HepG2 (cell line): ENCODE measurements around the gene CA12.

ENCODE experiments used
- CTCF ChIP-seq: sonication (generic); formaldehyde crosslinking; IDR thresholded peaks from 2 replicates; pipeline ENCODE4 v1.5.0; 2020; ENCODE audit warnings: mild to moderate bottlenecking, missing genetic modification reagents, moderate library complexity
- JARID2 ChIP-seq: sonication (generic); formaldehyde crosslinking; IDR thresholded peaks from 2 replicates; pipeline ENCODE4 v1.8.1; 2023; ENCODE audit warnings: missing genetic modification reagents, inconsistent platforms; ENCODE audit not compliant: insufficient replicate concordance
- PAF1 ChIP-seq: IDR thresholded peaks from 2 replicates; pipeline ENCODE4 v1.6.1; 2016; ENCODE audit warnings: missing genetic modification reagents, missing compliant biosample characterization
- YY1 ChIP-seq: IDR thresholded peaks from 2 replicates; pipeline ENCODE4 v1.6.1; 2011; ENCODE audit warnings: low read length, low read depth, moderate library complexity, mild to moderate bottlenecking; ENCODE audit not compliant: insufficient read depth, insufficient replicate concordance
- ZNF275 ChIP-seq: sonication (generic); formaldehyde crosslinking; IDR thresholded peaks from 2 replicates; pipeline ENCODE4 v1.8.0; 2022; ENCODE audit warnings: missing genetic modification reagents, mild to moderate bottlenecking, inconsistent platforms, borderline replicate concordance
- ZNF329 ChIP-seq: sonication (generic); formaldehyde crosslinking; IDR thresholded peaks from 2 replicates; pipeline ENCODE4 v1.9.0; 2021; ENCODE audit warnings: low read depth, mild to moderate bottlenecking, missing genetic modification reagents
- ZNF792 ChIP-seq: IDR thresholded peaks from 2 replicates; pipeline ENCODE4 v1.6.1; 2016

GRCh38 chr15:63395730-63396151 is 14.1 kb upstream of the CA12 start:
- TF ChIP-seq JARID2 (CRISPR knock-in tag) (no peak), PAF1 (no peak), ZNF329 (CRISPR knock-in tag) (no peak), YY1 (no peak), CTCF (CRISPR knock-in tag) (no peak), ZNF275 (CRISPR knock-in tag) (no peak), ZNF792 (CRISPR knock-in tag) (no peak)
